SK-N-SH treated with all-trans-retinoic acid at 6 μM for 48 hours (cell line): ENCODE measurements around the gene MS4A10.

Experiments used
- CSDC2 ChIP-seq: fragments of 250-450 bp; sonication (Bioruptor Pico); IDR thresholded peaks from 2 replicates; pipeline ENCODE4 v1.5.0; 2020; ENCODE audit warnings: mild to moderate bottlenecking, moderate library complexity
- SNAI2 ChIP-seq: fragments of 250-450 bp; sonication (Bioruptor Pico); IDR thresholded peaks from 2 replicates; pipeline ENCODE4 v1.5.0; 2020; ENCODE audit warnings: mild to moderate bottlenecking, moderate library complexity
- ZNF70 ChIP-seq: fragments of 450-650 bp; formaldehyde crosslinking; IDR thresholded peaks from 2 replicates; pipeline ENCODE4 v1.5.0; 2020; ENCODE audit warnings: mild to moderate bottlenecking, moderate library complexity
- ZNF8 ChIP-seq: fragments of 450-650 bp; formaldehyde crosslinking; IDR thresholded peaks from 2 replicates; pipeline ENCODE4 v1.5.0; 2020; ENCODE audit warnings: mild to moderate bottlenecking, moderate library complexity
- TF ChIP-seq, protein P1 (sequence below): fragments of 250-450 bp; sonication (Bioruptor Pico); IDR thresholded peaks from 2 replicates; pipeline ENCODE4 v1.5.1; 2021; ENCODE audit warnings: mild to moderate bottlenecking, moderate library complexity
- TF ChIP-seq, protein P2 (sequence below): fragments of 250-450 bp; sonication (Bioruptor Pico); IDR thresholded peaks from 2 replicates; pipeline ENCODE4 v1.5.1; 2020; ENCODE audit warnings: low read depth, mild to moderate bottlenecking, moderate library complexity
- TF ChIP-seq, protein P3 (sequence below): fragments of 250-450 bp; sonication (Bioruptor Pico); IDR thresholded peaks from 2 replicates; pipeline ENCODE4 v1.8.0; 2020; ENCODE audit warnings: mild to moderate bottlenecking, moderate library complexity, borderline replicate concordance

DNA sequence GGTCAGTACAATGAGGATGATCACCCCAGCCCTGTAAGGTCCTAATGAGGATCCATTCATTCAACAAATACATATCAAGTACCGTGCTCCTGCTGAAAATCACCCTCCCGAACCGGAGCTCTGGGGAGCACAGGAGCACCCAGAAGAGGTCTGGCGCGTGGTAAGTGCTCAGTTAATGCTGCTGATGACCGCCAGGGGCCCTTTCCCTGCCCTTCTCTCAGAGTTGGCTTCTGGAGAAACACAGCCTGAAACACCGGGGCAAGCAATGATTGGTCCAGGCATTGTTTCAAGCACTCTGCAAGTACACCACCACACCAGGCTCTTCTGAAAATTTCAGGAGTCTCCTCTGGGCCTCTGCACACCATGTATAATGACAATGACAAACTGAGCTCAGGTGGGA, 53.0 kb downstream of the MS4A10 start:
- TF ChIP-seq, protein P1, sequence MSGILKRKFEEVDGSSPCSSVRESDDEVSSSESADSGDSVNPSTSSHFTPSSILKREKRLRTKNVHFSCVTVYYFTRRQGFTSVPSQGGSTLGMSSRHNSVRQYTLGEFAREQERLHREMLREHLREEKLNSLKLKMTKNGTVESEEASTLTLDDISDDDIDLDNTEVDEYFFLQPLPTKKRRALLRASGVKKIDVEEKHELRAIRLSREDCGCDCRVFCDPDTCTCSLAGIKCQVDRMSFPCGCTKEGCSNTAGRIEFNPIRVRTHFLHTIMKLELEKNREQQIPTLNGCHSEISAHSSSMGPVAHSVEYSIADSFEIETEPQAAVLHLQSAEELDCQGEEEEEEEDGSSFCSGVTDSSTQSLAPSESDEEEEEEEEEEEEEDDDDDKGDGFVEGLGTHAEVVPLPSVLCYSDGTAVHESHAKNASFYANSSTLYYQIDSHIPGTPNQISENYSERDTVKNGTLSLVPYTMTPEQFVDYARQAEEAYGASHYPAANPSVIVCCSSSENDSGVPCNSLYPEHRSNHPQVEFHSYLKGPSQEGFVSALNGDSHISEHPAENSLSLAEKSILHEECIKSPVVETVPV, result no peak
- TF ChIP-seq, protein P2, sequence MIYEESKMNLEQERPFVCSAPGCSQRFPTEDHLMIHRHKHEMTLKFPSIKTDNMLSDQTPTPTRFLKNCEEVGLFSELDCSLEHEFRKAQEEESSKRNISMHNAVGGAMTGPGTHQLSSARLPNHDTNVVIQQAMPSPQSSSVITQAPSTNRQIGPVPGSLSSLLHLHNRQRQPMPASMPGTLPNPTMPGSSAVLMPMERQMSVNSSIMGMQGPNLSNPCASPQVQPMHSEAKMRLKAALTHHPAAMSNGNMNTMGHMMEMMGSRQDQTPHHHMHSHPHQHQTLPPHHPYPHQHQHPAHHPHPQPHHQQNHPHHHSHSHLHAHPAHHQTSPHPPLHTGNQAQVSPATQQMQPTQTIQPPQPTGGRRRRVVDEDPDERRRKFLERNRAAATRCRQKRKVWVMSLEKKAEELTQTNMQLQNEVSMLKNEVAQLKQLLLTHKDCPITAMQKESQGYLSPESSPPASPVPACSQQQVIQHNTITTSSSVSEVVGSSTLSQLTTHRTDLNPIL (CRISPR knock-in tag), result no peak
- TF ChIP-seq SNAI2 (CRISPR knock-in tag) (no peak), ZNF70 (CRISPR knock-in tag) (no peak), CSDC2 (no peak), ZNF8 (CRISPR knock-in tag) (no peak)
- TF ChIP-seq, protein P3, sequence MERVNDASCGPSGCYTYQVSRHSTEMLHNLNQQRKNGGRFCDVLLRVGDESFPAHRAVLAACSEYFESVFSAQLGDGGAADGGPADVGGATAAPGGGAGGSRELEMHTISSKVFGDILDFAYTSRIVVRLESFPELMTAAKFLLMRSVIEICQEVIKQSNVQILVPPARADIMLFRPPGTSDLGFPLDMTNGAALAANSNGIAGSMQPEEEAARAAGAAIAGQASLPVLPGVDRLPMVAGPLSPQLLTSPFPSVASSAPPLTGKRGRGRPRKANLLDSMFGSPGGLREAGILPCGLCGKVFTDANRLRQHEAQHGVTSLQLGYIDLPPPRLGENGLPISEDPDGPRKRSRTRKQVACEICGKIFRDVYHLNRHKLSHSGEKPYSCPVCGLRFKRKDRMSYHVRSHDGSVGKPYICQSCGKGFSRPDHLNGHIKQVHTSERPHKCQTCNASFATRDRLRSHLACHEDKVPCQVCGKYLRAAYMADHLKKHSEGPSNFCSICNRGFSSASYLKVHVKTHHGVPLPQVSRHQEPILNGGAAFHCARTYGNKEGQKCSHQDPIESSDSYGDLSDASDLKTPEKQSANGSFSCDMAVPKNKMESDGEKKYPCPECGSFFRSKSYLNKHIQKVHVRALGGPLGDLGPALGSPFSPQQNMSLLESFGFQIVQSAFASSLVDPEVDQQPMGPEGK, result no peak
